CD4-positive, alpha-beta T cell treated with Interleukin-4 for 4 hours (primary cell): Measurements from ENCODE around the gene EPHA8.

ENCODE experiments used
- DNase-seq: peaks from one replicate; pipeline ENCODE4 v3.0.0-alpha.2; 2020

The EPHA8 gene

GRCh38 chr1:22651941-22652856 is 88.9 kb downstream of the EPHA8 start:
- DNase-seq: no peak

- no peak for DNase-seq
Observed at GRCh38 chr1:22652881-22653316, 89.6 kb downstream of the EPHA8 start, which contains the start of gene C1QB. Gene C1QB, plus strand, starts transcription at chr1:22653236. Its CDS starts 6,227 bp downstream, at chr1:22659463.
